Peyer's patch (tissue), 4 donors: ENCODE results near the gene CDKN1A. TPM values are rescaled to one million over a fixed set of nuclear protein-coding genes. Genes with fewer than 3 reads are reported as not detected.

ENCODE experiments used
- DNase-seq, 3 donors: peaks; one replicate each; pipeline ENCODE4 v3.0.0-alpha.2; 2017 to 2019
- H3K27ac ChIP-seq, 4 donors: fragments of 200-600 bp; sonication (generic); one replicate each; pipeline ENCODE4 v1.5.1; 2016 to 2019
- H3K27me3 ChIP-seq, 2 donors: fragments of 200-600 bp; sonication (generic); one replicate each; pipeline ENCODE4 v1.5.1; 2019
- H3K36me3 ChIP-seq, 3 donors: fragments of 200-600 bp; sonication (generic); one replicate each; pipeline ENCODE4 v1.5.1; 2016 to 2019
- H3K4me1 ChIP-seq, 4 donors: fragments of 200-600 bp; sonication (generic); one replicate each; pipeline ENCODE4 v1.5.1; 2016 to 2019
- H3K4me3 ChIP-seq, 4 donors: fragments of 200-600 bp; sonication (generic); 1 replicate in 3 of 4; 2 replicates in 1 of 4; pipeline ENCODE4 v1.5.1; 2016 to 2019; ENCODE audit warnings: mild to moderate bottlenecking in 1 of 4
- H3K9me3 ChIP-seq, 4 donors: fragments of 200-600 bp; sonication (generic); one replicate each; pipeline ENCODE4 v1.5.1; 2016 to 2019; ENCODE audit warnings: mild to moderate bottlenecking in 1 of 4
- CTCF ChIP-seq, 6 experiments: fragments of 450-650 bp in 4 of 6; fragments of 200-600 bp in 2 of 6; sonication (generic) in 1 of 6; IDR thresholded peaks; one replicate each; pipeline ENCODE4 v1.5.1; 2017 to 2019; ENCODE audit warnings: antibody characterized with exemption in 6 of 6, mild to moderate bottlenecking in 3 of 6, moderate library complexity in 1 of 6
- POLR2A ChIP-seq, 2 donors: fragments of 450-650 bp; IDR thresholded peaks; one replicate each; pipeline ENCODE4 v1.5.1; 2017; ENCODE audit warnings: antibody characterized with exemption in 2 of 2, mild to moderate bottlenecking in 2 of 2, moderate library complexity in 2 of 2
- total RNA-seq, 4 donors: library from RNA; depleted of rRNA; stranded (reverse); fragments of >200 nt; gene quantifications; one replicate each; pipeline ENCODE4 v1.1.0, GENCODE V29; 2016

Gene CDKN1A
- total RNA-seq, 4 donors from 2014 or later, result 70.1 to 556 (median 358) TPM

GRCh38 chr6:36669002-36669401, 9.5 kb upstream of the CDKN1A start:
- H3K27me3 ChIP-seq, result no peaks in the 10 kb centered on the region
- H3K4me1 ChIP-seq, result peaks cover 0 to 17% (median 8%) of the 10 kb centered on the region in 4 donors
- no peak overlapping the region for H3K4me3 ChIP-seq
- TF ChIP-seq CTCF (IDR thresholded peaks at IDR 0.05) (no peak), POLR2A (IDR thresholded peaks at IDR 0.05) (no peak)
- H3K36me3 ChIP-seq, result no peaks in the 10 kb centered on the region
- H3K9me3 ChIP-seq, result no peaks in the 10 kb centered on the region
- no peak for DNase-seq
- no peak overlapping the region for H3K27ac ChIP-seq

- TF ChIP-seq CTCF (IDR thresholded peaks at IDR 0.05) (no peak), POLR2A (IDR thresholded peaks at IDR 0.05) (no peak)
- H3K27ac ChIP-seq, result no peak overlapping the region
- H3K27me3 ChIP-seq, result no peaks in the 10 kb centered on the region
- no peaks in the 10 kb centered on the region for H3K9me3 ChIP-seq
- H3K4me3 ChIP-seq, result no peak overlapping the region
- H3K36me3 ChIP-seq, result no peaks in the 10 kb centered on the region
- H3K4me1 ChIP-seq, result peaks cover 0 to 12% (median 7%) of the 10 kb centered on the region in 4 donors
- no peak for DNase-seq
Observed at GRCh38 chr6:36670271-36670670, 8.2 kb upstream of the CDKN1A start.

- TF ChIP-seq POLR2A (IDR thresholded peaks at IDR 0.05) (no peak), CTCF (IDR thresholded peaks at IDR 0.05) (no peak)
- Histone ChIP-seq H3K9me3 (no peaks in the 10 kb centered on the region), H3K27me3 (no peaks in the 10 kb centered on the region), H3K4me3 (no peak overlapping the region), H3K36me3 (no peaks in the 10 kb centered on the region), H3K27ac (peak overlapping the region in 1 of 4 donors; percentile 29), H3K4me1 (peaks cover 0 to 16% (median 5%) of the 10 kb centered on the region in 4 donors)
- DNase-seq, result no peak
Observed at GRCh38 chr6:36671687-36672375, 6.7 kb upstream of the CDKN1A start.

GRCh38 chr6:36673882-36674281, 4.6 kb upstream of the CDKN1A start:
- H3K4me1 ChIP-seq, result peaks cover 0 to 25% (median 4%) of the 10 kb centered on the region in 4 donors
- no peaks in the 10 kb centered on the region for H3K9me3 ChIP-seq
- H3K36me3 ChIP-seq, result no peaks in the 10 kb centered on the region
- H3K27me3 ChIP-seq, result no peaks in the 10 kb centered on the region
- H3K27ac ChIP-seq, result no peak overlapping the region
- no peak overlapping the region for H3K4me3 ChIP-seq
- no peak for DNase-seq
- TF ChIP-seq POLR2A (IDR thresholded peaks at IDR 0.05), result no peak
- TF ChIP-seq CTCF (IDR thresholded peaks at IDR 0.05), result no peak

DNA sequence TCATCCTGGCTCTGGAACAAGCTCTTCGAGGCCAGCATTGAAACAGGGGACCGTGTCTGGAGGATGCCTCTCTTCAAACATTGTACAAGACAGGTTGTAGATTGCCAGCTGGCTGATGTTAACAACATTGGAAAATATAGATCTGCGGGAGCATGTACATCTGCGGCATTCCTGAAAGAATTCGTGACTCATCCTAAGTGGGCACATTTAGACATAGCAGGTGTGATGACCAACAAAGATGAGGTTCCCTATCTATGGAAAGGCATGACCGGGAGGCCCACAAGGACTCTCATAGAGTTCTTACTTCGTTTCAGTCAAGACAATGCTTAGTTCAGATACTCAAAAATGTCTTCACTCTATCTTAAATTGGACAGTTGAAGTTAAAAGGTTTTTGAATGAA, 3.6 kb upstream of the CDKN1A start:
- Histone ChIP-seq H3K27me3 (no peaks in the 10 kb centered on the region), H3K9me3 (no peaks in the 10 kb centered on the region), H3K4me1 (peaks cover 3 to 25% (median 4%) of the 10 kb centered on the region in 4 donors), H3K4me3 (no peak overlapping the region), H3K27ac (no peak overlapping the region), H3K36me3 (no peaks in the 10 kb centered on the region)
- DNase-seq, result no peak
- TF ChIP-seq CTCF (IDR thresholded peaks at IDR 0.05), result no peak
- TF ChIP-seq POLR2A (IDR thresholded peaks at IDR 0.05), result no peak
